Measurements from ENCODE around the gene SH3BP5.

DNA sequence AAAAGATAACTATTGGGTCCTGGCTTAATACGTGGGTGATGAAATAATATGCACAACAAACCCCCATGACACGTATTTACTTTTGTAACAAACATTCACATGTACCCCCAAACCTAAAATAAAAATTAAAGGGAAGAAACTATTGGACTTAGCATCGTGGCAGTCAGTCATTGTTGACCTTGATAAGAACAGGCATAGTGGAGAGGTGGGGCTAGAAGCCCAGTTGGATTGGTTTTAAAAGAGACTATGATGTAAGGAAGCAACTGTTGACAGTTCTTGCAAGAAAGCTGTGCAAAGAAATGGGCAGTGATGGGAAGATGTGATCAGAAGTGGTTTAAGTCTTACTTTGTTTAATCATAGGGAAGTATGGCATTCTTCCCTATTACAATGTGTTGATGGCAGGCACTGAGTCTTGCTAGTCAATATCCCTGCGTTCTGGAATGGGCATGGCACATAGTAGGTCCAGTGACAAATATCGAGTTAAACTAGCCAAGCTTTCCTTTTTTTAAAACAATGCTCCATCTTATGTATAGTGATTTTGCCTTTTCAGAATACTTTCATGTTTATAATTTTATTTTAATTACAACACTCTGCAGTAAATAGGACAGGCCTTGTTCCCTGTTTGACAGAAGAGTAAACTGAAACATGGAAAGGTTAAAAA is 88.4 kb downstream of the SH3BP5 start:
- TF ChIP-seq, protein P1, sequence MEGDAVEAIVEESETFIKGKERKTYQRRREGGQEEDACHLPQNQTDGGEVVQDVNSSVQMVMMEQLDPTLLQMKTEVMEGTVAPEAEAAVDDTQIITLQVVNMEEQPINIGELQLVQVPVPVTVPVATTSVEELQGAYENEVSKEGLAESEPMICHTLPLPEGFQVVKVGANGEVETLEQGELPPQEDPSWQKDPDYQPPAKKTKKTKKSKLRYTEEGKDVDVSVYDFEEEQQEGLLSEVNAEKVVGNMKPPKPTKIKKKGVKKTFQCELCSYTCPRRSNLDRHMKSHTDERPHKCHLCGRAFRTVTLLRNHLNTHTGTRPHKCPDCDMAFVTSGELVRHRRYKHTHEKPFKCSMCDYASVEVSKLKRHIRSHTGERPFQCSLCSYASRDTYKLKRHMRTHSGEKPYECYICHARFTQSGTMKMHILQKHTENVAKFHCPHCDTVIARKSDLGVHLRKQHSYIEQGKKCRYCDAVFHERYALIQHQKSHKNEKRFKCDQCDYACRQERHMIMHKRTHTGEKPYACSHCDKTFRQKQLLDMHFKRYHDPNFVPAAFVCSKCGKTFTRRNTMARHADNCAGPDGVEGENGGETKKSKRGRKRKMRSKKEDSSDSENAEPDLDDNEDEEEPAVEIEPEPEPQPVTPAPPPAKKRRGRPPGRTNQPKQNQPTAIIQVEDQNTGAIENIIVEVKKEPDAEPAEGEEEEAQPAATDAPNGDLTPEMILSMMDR (IDR thresholded peaks at IDR 0.05; ENCODE audit: low read depth, low read length), result no peak
- TF ChIP-seq POLR2A (IDR thresholded peaks at IDR 0.05; ENCODE audit: extremely low read depth, insufficient read length), result no peak
- TF ChIP-seq, protein P2, sequence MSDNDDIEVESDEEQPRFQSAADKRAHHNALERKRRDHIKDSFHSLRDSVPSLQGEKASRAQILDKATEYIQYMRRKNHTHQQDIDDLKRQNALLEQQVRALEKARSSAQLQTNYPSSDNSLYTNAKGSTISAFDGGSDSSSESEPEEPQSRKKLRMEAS (IDR thresholded peaks at IDR 0.05; ENCODE audit: low read depth, low read length), result no peak
